ENCODE data around the gene SQSTM1. TPM values are rescaled to one million over a fixed set of nuclear protein-coding genes. Genes with fewer than 3 reads are reported as not detected.
"Not testable (repeated sequence)": the region's sequence is repeated elsewhere in the genome, so short reads cannot be mapped to it uniquely, and the experiment has no call there.

Gene SQSTM1
- 407 and 548 TPM in 2 replicates for total RNA-seq

DNA sequence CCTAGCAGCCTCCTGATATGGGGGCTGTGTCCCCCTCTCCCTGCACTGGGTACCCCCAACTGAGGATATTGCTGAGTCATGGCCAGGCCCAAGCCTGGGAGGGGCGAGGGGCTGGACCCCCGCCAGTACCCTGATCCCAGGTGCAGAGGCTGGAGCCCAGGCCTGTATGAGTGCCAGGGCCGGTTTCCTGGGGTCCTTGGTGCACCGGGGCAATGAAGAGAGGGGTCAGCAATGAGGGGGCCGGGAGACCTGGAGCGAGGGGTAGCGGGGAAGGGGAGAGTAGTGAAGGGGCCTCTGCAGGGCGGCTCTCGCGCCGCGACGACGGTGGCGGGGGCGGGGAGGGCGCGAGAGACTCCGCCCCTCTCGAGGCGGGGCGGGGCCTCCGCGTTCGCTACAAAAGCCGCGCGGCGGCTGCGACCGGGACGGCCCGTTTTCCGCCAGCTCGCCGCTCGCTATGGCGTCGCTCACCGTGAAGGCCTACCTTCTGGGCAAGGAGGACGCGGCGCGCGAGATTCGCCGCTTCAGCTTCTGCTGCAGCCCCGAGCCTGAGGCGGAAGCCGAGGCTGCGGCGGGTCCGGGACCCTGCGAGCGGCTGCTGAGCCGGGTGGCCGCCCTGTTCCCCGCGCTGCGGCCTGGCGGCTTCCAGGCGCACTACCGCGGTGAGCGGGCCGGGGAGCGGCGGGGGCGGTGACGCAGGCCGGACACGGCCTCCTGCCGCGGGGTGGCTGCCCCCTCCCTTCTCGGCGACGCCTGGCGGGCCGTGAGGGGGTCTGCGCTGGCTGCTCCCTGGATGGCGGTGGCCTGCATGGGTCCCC, at the start of gene SQSTM1:
Gene SQSTM1, plus strand, starts transcription at position 423 of the 815 bp plus-strand sequence. Its CDS starts 32 bp downstream, at position 455.
- peak; percentile 86 to 92 for DNase-seq (ENCODE audit: low read depth in 2 of 2)

DNA sequence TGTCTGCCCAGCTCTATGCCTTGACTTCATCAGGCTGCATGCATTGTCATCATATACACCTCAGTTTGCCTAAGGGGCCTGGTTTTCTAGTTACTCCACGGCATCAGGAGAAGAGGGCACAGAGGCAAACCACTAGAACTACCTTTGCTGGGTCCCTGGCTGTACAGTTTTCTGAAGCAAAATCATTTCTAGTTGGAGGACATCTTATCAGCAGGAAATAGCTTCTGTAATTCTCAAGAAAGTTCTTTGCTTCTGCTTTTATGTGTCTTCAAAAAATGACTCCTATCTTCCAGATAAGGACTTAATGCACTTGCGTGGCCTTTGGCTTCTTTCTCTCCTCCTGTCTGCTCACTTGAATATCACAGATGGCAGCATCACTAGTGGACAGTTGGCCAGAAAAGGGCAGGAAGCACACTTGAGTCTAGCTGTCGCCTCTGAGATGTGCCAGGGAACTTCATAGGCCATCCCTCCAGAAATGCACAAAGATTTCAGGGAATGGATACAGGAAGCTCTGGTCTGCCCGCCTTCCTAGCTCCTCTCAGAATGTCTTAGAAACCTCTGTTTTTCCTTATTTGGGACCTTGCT, 49.3 kb upstream of the SQSTM1 start:
- DNase-seq (ENCODE audit: low read depth in 2 of 2) = no peak

DNA sequence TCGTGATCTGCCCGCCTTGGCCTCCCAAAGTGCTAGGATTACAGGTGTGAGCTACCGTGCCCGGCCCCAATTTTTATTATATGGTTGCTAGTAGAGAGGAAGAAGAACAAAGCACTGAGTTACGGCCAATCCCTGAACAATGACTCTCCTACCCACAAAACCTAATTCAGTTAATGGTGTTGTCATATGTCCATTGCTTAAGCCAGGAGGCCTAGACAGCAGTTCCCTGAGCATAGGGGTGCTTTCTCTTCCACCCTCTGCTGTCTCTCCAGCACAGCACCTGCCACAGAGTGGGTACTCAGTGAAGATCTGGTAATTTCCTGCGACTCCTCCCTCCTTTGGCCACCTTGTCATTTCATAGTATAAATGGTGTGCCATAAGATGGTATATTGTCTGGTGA, 48.4 kb upstream of the SQSTM1 start:
- no peak for DNase-seq (ENCODE audit: low read depth in 2 of 2)

DNA sequence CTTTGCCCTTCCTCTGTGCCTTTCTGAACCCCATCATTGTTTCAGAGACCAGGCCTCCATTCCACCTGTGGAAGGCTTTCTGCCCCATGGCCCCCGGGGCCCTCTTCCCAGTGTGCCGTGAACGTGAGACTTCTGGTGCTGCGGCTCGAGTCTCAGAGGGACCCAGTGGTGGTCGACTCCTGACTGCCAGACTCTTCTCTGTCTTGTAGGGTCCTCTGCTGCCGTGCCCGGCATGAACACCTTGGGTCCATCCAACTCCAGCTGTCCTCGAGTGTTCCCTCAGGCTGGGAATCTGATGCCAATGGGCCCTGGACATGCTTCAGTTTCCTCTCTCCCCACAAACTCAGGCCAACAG, 47.0 kb upstream of the SQSTM1 start:
- no peak for DNase-seq (ENCODE audit: low read depth in 2 of 2)

DNA sequence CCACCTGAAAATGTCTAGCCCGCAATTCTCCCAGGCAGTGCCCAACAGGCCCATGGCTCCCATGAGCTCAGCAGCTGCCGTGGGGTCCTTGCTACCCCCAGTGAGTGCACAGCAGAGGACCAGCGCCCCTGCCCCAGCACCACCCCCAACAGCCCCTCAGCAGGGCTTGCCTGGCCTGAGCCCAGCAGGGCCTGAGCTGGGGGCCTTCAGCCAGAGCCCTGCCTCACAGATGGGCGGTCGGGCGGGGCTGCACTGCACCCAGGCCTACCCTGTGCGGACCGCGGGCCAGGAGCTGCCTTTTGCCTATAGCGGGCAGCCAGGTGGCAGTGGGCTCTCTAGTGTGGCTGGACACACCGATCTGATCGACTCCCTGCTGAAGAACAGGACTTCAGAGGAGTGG, 46.3 kb upstream of the SQSTM1 start:
- DNase-seq (ENCODE audit: low read depth in 2 of 2) = no peak

DNA sequence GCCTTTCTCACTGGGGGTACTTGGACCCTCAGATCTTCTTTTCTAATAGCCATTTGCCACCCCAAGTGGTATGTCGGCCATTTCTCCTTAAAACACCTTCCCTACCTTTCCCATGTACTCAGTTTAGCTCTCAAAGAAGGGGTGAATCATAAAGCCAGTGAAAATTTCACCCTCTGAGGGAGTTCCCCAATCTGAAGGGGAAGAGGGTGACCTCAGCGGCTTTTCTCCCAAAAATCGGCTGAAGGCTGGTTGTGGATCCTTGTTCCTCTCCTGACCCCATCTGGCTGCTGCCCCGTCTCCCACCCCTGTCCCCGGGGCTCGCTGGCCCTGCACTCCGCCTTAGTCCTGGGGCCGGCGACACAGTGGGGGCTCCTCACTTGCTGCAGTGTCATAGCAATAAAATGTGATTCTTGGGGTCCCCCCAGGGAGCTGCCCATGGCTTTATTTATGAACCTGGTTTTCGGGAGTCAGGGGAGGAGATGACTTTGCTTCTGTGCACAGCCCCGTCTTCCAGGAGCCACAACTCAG, 44.2 kb upstream of the SQSTM1 start:
- DNase-seq (ENCODE audit: low read depth in 2 of 2) = no peak

DNA sequence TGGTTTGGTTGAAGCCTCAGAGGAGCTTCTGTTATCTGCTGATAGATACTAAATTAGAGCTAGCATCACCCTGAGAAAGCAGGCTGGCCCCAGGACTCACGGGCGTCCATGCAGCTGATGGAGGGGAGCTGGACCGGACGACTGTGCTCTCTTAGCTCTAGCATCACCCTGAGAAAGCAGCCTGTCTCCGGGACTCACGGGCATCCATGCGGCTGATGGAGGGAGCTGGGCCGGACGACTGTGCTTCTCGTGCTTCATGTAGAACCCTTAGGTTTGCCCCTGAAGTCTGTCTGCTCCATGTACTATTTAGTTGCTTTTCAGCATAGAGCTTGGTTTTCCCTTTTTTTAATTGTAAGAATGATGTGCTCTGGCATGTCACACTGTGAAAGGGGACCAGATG, 43.2 kb upstream of the SQSTM1 start:
- no peak for DNase-seq (ENCODE audit: low read depth in 2 of 2)

DNA sequence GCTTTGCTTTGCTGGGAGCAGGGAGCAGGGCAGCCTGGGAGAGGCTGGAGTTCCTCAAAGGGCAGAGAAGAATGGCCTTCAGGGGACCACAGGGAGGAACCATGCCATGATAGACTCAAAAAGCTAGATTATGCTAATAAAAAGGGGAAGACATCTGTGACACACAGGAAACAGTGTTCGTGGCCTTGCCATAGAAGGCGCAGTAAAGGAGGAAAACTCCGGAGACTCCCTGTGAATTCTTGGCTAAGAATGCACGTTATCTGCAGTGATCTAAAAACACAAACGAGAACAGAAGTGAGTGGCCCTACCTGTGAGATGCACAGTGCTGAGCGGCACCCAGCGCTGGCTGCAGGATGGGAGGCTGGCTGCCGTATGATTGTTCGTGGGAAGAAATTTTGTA, 42.8 kb upstream of the SQSTM1 start:
- DNase-seq (ENCODE audit: low read depth in 2 of 2) = peak in 1 of 2 donors; percentile 42

DNA sequence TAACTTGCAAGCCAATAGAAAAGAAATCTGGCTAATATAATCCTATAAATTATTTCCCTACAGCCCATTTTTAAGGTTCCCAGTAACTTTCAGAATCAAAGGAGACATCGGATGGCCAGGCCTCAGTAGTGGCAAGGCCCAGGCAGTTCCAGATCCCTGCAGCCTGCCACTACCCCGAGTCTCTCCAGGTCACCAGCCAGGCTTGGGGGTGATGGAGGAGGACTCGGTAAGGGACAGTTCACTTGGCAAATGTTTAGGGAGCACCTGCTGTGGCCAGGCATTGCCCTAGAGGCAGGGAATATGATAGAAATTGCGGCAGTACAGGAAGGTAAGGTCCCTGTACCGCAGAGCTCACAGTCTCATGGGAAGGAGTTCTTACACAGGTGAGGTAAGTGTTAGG, 42.1 kb upstream of the SQSTM1 start:
- no peak for DNase-seq (ENCODE audit: low read depth in 2 of 2)

DNA sequence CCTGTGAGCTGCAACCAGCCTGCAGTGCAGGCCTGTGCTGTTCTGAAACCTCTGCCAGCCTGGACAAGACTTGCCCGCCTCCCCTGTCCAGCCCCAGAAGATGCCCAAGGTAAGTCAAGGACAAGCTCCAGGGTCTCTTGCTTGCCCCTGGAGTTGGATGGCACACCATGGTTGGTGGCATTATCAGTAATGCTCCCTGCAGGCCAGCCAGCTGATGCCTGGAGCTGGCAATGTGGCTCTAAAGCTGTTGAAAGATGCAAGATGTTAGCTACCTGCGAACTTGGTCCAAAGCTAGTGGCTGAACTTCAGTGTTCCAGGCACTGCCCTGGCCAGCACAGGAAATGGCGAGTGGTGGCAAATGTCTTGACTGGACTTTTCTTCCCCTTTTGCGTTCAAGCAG, 40.9 kb upstream of the SQSTM1 start:
- DNase-seq (ENCODE audit: low read depth in 2 of 2) = no peak

DNA sequence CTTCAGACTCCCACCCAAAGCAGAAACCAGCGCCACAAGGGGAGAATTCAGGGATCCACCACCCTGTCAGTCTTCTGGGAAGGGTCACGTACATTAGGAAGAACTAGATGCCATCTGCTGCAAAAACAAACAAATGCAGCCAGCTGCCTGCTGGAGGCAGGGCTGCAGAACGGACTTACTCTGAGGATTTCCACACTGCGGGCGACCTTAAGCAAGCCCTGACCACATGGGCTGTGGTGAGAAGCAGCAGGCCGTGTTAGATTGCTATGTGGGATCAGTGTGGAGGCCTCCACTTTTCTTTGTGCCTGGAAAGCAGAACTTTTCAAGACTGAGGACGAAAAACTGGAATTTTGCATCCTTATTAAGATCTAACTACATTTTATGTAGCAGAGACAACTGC, 40.3 kb upstream of the SQSTM1 start:
- no peak for DNase-seq (ENCODE audit: low read depth in 2 of 2)

DNA sequence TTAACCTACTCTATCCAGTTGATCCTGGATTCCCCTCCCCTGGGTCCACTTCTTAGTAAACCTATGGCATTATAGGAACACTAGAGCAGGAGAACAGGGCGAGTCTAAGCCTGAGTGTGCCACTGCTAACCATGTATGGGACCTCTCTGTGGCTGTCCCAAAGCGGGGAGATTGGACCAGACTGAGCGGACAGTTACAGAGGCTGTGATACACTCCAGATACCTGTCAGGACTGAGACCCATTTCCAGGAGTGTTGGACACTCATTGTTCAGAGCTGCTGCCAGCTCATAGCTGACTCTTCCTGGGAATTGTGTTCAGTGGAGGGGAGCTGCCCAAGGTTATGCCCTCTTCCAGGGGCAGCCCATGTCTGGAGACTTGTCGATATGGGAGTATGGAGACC, 38.9 kb upstream of the SQSTM1 start:
- no peak for DNase-seq (ENCODE audit: low read depth in 2 of 2)

DNA sequence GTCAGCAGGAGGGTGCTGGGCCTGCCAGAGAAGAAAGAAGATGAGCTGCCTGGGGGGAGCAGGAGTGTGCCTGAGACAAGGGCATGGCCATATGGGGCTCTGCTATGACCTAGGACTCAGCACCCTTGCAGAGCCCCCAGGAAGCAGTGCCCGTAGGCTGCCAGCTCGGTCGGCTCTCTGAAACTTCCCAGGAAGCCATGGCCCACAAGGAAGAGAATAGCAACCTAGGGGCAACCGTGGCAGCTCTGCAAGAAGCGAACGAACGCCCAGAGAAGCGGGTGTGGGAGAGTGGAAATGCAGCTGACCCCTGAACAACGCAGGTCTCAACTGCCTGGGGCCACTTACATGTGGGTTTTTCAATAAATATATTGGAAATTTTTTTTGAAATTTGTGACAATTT, 37.6 kb upstream of the SQSTM1 start:
- no peak for DNase-seq (ENCODE audit: low read depth in 2 of 2)

DNA sequence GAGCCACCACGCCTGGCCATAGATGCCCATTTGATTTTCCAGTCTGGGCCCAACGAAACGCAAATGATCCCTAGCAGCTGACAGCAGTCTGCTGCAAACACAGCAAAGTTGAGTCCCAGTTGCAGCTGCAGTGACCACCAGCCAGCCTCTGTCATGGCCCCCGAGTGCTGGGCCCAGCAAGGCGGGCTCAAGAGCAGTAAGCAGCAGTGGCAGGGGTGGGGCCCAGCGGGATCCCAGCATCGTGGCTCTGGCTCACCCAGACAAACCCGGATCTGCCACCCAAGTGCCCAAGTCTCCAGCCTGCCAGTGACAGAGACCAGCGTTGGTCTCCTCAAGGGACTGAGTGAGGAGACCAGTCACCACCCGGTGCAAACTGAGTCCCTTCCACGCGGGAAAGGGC, 33.8 kb upstream of the SQSTM1 start:
- DNase-seq (ENCODE audit: low read depth in 2 of 2) = no peak

DNA sequence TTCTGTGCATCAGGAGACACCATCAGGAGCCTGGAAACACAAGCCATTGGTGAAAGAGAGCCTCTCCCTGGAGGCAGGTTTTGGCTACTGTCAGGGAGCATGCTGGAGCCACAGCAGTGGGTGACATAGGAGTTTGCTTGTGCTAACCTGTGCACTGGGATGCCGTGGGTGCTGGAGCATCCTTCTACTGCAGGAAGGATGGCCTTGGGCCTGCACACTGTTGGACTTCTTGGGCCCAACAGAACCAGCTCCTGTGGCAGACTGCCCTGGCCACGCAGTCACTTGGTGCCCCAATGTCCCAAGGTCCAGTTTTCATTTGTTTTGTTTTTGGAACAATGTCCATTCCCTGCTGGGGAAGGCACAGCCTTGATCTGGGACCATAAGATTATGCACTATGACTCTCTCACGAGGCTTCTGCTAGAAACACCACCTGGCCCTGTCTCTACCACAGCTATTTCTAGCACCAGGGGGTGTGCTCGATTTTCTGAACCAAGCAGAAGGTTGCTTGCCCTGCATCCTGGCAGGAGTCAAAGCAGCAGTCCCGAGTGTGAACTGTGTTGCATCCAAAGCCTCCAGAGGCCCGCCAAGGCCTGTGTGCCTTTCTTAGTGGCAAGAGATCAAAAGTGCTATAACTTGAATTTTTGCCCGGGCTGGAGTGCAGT, 32.4 kb upstream of the SQSTM1 start:
- no peak for DNase-seq (ENCODE audit: low read depth in 2 of 2)

DNA sequence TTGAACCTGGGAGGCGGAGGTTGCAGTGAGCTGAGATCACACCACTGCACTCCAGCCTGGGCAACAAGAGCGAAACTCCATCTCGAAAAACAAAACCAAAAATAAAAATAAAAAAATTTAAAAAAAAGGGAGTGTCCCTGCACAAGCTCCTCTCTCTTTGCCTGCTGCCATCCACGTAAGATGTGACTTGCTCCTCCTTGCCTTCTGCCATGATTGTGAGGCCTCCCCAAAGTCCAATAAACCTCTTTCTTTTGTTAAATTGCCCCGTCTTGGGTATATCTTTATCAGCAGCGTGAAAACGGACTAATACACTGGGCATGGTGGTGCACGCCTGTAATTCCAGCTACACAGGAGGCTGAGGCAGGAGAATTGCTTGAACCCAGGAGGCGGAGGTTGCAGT, 31.4 kb upstream of the SQSTM1 start:
- not testable (repeated sequence) for DNase-seq (ENCODE audit: low read depth in 2 of 2)

DNA sequence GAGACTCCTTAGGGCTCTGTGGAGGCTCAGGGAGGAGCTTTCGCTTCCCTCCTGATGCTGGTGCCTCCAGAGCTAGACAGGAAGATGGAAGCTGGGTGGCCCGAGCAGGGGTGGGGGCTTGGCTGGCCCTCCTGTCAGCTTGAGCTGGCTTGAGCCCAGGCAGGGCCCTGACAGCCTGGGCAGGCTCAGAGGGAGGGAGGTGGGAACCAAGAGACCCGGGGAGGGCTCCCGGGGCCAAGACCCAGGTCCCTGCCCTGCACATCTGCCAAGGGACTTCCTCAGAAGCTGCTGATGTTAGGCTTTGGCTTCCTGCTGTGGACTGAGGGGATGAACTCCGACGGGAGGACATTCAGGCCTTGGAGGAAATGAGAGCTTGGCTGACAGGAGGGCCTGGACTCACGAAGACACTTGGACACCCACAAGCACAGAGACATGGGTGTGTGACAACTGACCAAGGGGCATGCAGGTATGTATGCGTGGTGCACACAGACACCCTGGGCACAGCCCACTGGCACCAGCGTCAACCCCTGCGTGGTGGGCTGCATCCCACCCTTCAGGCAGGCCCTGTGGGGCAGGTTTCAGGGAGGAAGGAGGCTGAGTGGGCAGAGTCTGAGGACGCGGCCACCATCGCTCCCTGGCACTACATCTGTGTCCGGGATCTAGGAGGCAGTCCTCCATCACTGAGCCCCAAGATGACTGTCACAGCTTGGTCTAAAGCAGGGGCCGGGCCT, 28.7 kb upstream of the SQSTM1 start:
- no peak for DNase-seq (ENCODE audit: low read depth in 2 of 2)

DNA sequence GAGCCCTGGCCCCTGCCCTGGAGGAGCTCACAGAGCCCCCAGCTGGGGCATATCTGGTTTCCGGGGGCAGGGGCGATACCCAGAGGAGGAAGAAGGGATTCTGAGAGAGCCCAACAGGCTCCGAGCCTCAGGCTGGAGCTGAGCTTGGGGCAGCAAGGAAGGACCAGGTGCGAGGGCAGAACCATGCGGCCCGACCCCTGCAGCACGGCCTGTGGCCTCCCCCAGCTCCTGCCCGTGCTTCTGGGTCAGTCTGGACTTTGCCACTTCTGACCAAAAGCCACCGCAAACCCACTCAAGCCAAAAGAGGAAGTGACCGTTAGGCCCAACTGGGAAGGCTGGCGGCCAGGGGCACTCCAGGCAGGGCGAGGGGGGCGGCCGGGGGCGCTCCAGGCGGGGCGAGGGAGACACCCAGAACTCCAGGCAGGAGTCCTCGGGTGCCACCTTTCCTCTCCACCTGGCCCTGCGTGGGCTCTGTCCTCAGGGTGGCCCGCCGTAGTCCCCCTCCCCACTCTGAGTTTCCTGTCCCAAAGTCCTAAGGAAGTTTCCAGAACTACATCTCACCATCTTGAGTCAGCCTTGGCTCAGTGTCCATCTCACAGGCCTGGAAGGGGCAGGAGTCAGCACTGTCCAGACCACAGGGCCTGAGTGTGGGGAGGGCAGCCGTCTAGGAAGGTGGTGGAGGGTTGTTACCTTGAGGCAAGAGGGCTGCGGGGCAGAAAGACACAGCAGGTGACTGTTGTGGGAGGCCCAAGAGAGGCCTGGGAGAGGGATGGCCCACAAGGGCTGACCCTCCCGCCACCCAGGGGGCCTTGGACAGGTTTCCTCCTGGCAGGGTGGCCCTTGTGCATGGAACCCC, 27.9 kb upstream of the SQSTM1 start:
- DNase-seq (ENCODE audit: low read depth in 2 of 2) = no peak

DNA sequence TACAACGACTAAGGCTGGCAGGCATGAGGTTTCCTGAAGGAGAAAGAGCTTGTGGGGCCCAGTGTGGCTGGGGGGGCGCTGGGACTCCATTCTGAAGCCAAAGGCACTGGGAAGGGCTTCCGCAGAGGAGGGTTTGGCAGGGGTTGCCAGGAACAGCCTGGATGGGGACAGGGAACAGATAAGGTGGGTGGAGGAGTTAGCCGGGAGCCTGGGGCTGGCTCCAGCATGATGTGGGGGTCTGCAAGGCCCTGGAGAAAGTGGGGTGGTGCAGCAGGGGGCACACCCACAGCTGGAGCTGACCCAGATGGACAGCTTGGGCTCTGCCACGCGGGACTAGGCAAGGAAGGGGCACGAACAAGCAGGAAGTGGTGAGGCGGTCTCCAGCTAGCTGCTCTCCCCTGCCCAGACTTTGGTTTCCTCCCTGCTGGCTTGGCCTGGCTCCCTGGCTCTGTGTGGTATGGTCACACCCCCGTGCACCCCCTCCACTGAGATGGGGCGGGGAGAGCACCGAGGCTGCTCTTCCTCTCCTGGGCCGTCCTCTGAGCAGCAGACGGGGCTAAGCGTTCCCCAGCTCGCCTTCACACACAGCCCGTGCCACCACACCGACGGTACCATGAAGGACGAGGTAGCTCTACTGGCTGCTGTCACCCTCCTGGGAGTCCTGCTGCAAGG, 27.1 kb upstream of the SQSTM1 start, which contains the start of gene LTC4S:
Gene LTC4S, plus strand, starts transcription at position 519 of the 672 bp plus-strand sequence. Its CDS starts 95 bp downstream, at position 614.
- peak; percentile 35 to 60 for DNase-seq (ENCODE audit: low read depth in 2 of 2)

DNA sequence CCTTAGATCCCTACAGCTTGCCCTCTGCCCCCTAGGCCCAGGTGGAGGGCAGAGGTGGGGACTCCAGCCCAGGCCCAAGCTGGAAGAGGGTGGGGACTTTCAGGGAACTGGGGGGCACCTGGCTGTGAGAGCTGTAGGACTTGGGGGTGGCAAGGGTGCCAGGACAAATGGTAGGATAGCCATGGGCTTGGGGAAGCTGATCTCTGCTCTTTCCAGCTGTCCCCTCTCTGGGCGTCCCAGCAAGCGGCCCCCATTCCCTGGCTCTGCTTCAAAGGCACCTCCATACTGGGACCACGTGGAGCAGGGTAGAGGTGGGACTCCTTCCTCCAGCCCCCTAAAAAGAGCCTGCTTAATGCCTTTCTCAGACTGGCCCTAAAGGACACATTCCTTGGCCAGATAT, 26.5 kb upstream of the SQSTM1 start:
- no peak for DNase-seq (ENCODE audit: low read depth in 2 of 2)

All from lung microvascular endothelial cell (primary cell).